Superior temporal gyrus (tissue), 1 donor: ENCODE results near the gene WDR73.
"Not testable (repeated sequence)": the region's sequence is repeated elsewhere in the genome, so short reads cannot be mapped to it uniquely, and the experiment has no call there.

Experiments used
- DNase-seq: peaks from one replicate; pipeline ENCODE4 v3.0.0-alpha.2; 2016; ENCODE audit errors: extremely low spot score

Gene WDR73

DNA sequence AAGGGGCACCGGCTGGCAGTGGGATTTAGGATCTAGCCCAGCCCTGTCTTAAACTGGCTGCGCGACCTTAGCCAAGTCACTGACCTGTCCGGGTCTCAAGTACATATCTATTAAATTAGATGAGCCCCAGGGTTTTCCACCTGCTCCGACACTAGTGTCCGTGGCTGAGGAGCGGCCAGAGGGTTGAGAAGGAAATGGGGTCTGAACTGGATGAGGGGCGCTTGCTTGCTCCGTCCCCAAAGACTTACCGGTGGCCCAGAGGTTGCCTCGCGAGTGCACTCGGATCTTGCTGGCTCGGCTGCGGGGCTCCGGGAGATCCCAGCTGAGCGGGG, 3.6 kb upstream of the WDR73 start:
- DNase-seq, result no peak

DNA sequence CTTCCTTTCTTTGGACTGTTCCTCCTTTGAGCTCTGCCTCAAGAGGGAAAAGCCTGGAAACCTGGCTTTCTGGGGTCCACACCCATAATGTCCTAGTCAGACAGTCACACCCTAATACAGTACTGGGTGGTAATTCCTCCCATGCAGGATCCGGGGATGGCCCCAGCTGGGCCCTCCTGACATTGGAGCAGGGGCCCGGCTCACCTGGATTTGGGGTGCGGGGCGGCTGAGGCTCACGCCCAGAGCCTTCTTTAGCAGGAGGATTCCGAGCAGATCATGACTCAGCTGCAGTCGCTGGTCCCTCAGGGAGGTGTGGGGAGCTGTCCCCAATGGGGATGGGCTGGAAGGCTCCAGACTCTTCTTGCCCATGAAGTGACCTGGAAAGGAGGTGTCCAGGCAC, 2.9 kb upstream of the WDR73 start:
- DNase-seq, result no peak

DNA sequence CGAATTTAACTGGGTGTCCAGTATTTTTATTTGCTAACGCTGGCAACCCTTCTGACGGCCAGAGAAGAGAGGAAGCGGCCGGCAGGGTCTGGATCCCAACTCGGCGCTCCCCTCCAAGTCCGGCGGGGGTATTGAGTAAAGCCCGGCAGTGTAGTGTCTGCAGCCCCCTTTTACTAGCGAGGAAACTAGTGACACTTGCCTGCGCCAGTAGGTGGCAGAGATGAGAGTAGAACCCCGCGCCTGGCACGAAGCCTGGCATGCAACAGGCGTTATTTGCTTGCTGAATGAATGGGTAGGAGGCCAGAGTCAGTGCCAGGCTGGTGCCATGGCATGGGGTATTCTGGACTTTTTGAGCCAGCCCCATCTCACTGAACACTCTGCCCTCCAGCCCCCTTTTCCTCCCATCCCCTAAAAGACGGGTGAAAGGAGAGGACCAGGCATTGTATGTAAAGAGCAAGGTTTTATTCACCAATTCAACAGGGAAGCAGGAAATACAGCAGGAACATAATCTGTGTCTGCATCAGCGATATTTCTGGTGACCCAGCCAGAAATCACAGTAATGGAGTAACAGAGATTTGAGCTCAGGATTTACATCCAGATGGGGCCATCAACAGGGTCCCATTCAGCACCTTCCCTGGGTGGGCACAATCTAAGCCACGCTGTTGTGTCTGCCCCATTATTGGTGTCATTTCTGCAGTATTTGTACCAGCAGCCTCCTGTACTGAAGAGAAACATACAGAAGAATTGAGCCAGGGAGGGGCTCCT, 788 bp upstream of the WDR73 start:
- peak; percentile 93 for DNase-seq

DNA sequence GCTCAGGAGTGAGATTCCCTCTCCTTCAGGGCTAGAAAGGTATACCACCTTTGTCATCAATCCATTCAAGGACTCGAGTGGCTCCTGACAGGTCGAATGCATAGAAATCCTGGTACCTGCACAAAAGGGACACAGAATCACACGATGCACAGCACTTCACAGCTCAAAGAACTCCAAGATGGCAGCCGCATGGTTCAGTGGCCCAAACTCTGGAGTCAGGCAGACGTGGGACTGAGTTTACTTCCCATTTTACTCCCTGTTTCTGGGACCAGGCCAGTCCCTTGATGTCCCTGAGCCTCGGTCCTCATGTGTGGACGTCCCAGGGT, 536 bp downstream of the WDR73 start:
- DNase-seq, result no peak

DNA sequence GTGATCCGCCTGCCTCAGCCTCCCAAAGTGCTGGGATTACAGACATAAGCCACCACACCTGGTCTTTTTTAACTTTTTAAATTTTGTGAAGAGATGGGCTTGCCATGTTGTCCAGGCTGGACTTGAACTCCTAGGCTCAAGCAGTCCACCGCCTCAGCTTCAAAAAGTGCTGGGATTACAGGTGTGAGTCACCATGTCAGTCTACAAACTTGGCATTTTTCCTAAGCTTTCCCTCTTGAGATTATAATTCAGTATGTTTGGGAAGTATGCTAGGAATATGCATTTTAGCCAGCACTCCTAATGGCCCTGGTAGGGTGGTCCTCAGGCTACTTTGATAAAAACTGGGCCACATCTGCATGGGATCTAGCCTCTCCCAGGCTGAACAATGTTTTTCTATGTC, 4.4 kb downstream of the WDR73 start:
- DNase-seq, result no peak

DNA sequence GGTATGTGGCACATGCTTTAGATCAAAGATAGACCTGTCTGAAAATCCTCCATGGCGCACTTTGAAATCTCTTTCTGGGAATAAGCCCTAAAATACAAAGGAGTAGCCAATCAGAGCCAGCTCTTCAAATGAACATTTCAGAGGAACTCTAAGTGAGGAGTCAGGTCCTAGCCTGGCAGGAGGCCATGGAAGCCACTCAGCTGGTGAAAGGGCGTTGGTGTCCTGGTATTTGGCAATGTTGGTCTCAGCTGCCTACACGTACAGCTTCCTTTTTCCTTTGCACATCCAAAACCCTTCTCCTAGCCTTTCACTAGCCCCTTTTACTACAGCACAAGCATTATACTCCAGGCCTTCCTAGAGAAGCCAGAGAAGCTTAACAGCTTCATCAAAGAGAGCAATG, 5.5 kb downstream of the WDR73 start:
- DNase-seq, result no peak

DNA sequence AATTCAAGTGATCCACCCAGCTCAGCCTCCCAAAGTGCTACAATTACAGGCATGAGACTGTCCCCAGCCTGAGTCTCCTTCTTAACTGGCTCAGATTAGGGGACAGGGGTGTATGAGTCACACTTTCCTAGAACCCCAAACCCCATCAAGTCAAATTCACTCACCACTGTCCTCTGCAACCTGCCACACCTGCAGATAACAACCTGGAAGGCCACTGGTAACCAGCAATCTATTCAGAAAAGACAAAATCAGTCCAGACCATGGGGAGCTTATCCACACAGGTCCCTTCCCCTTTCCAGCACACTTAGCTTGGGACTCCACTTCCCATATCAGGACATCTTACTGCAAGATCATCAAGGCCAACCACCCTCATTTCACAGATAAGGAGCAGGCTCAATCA, 6.4 kb downstream of the WDR73 start:
- no peak for DNase-seq

DNA sequence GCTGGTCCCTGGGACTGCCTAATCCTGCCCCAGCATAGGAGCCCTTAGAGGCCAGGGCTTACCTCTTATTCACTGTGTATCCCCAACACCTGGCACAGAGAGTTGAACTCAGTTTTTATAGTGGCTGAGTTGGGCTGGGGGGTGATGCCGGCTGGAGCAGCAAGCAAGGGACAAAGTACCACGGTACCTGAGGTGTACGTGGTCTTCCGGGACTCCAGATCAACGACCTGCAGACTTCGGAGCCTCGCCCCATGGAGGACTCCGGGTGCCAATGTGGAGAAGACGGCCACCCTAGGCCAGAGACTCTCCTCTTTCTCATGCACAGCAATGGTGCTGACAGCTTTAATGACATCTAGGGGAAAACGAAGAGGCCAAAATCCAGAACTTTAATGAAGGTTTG, 8.1 kb downstream of the WDR73 start:
- no peak for DNase-seq

DNA sequence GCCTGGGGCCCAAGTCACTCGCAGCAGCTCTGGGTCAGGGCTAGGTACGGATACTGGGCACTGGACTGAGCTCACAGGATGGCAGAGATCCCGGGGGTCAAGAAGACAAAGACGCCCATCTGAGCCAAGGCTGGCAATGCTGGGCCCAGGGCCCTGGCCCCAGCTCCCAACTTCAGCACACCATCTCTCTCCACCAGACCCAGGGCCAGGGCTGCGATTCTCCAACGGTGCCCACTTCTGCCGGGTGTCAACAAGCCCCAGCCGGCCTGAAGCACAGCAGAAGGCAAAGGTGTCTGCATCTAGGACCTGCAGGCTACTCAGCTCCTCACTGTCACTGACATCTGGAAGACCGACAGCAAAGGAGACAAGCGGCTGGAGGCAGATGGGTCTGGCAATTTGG, 8.6 kb downstream of the WDR73 start:
- DNase-seq, result no peak

DNA sequence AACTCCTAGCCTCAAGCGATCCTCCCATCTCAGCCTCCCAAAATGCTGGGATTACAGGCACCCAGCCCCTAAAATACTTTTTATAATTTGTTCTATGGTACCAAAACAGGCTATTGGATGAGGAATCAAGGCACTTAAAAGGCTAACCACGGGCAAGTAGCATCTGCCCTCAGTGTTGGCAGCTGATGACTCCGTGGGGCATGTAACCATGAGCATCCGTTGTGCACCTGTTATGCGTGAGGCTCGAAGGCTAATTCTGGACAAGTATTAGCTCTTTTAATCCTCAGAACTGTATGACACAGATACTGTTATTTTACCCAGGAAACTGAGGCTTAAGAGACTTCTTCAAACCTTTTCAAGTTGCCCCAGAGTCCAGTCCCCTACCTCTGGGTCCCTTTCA, 10.2 kb downstream of the WDR73 start:
- DNase-seq, result no peak

DNA sequence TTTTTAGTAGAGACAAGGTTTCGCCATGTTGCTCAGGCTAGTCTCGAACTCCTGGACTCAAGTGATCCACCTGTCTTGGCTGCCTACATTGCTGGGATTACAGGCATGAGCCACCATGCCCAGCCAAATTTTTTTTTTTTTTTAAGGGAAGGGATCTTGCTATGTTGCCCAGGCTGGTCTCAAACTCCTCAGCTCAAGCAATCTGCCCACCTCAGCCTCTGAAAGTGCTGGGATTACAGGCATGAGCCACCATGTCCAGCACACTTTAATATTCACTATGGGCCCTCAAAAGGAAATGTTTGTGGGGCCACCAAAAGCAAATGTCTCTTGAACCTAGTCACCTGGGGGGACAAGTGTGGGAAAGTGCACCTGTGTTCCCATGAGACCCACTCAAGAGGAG, 11.4 kb downstream of the WDR73 start:
- DNase-seq, result not testable (repeated sequence)

DNA sequence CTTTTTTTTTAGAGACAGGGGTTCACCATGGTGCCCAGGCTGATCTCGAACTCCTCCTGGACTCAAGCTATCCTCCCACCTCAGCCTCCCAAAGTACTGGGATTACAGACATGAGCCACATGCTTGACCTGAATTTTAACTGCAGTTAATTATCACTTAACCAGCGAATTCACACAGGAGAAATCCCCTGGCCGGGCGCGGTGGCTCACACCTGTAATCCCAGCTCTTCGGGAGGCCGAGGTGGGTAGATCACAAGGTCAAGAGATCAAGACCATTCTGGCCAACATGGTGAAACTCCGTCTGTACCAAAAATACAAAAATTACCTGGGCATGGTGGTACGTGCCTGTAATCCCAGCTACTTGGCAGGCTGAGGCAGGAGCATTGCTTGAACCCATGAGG, 12.2 kb downstream of the WDR73 start:
- DNase-seq, result not testable (repeated sequence)

DNA sequence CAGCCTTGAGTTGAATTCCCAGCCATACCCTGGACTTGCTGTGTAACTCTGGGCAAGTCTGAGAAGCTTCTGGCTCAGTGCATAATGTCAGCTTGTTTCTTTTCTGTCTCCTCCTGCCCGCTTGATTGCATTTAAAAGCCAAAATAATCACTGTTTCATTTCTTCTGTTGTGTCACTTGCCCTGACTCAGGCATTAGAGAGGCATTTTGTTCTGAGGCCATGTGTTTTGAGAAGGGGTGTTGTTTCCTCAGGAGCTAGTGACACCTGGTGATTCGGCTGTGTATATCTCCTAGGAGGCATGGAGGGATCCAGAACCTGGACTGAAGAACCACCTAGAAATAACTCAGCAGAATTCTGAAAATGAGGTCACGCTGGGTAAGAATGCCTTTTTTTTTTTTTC, 16.0 kb downstream of the WDR73 start:
- DNase-seq, result no peak

DNA sequence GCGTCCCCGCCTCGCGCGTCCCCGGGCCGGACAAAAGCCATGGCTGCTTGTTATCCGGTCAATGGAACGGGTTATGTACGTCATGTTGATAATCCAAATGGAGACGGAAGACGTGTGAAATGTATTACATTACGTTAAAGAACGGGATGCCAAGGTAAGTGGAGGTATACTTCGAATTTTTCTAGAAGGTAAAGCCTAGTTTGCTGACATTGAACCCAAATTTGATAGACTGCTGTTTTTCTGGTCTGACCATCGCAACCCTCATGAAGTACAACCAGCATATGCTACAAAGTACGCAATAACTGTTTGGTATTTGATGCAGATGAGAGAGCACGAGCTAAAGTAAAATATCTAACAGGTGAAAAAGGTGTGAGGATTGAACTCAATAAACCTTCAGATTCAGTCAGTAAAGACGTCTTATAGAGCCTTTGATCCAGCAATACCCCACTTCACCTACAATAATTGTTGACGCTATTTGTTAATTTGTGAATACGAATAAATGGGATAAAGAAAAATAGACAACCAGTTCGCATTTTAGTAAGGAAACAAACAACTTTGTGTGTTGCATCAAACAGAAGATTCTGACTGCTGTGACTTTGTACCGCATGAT, 19.8 kb downstream of the WDR73 start:
- no peak for DNase-seq

DNA sequence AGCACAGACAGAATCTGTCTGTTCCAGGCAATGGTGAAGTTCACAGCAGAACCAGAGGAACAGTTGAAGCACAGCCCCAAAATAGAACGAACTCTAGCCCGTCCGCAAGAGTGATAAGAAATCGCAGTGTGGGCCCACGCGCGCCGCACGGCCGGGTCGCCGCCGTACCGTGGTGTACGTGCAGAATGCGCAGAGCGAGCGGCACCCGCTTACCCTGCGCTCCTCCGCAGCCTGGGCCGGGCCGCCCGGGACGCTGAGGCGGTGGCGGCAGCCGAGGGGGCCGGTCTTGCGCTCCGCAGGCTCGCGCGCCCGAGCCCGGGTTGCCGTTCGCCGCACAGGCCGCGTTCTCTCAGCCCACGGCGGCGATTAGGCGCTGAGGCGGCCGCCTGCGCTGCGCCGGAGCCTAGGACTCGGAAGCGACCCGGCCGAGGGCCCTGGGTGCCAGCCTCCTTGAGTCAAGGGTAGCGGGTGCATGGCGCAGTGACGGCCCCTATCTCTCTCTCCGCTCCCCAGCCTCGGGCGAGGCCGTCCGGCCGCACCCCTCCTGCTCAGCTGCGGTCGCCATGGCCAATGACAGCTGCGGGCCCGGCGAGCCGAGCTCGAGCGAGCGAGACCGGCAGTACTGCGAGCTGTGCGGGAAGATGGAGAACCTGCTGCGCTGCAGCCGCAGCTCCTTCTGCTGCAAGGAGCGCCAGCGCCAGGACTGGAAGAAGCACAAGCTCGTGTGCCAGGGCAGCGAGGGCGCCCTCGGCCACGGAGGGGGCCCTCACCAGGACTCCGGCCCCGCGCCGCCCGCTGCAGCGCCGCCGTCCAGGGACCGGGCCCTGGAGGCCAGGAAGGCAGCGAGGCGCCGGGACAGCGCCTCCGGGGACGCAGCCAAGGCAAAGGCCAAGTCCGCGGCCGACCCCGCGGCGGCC, 20.5 kb downstream of the WDR73 start:
- peak; percentile 76 for DNase-seq

DNA sequence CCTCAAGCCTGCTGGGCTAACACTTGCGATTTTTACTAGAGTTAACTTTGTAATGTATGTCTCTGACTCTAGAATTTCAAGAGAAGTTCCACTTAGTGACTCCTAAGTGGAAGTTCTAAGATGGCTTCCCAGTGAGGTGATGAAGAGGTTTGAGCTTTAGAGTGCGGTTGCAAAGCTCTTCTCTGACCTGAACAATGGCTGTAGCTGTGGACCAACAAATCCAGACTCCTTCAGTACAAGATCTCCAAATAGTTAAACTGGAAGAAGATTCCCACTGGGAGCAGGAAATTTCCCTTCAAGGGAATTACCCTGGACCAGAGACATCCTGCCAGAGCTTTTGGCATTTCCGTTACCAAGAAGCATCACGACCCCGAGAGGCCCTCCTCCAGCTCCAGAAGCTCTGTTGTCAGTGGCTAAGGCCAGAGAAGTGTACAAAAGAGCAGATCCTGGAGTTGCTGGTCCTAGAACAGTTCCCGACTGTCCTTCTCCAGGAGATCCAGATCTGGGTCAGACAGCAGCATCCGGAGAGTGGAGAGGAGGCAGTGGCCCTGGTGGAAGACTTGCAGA, 22.3 kb downstream of the WDR73 start:
- DNase-seq, result no peak

DNA sequence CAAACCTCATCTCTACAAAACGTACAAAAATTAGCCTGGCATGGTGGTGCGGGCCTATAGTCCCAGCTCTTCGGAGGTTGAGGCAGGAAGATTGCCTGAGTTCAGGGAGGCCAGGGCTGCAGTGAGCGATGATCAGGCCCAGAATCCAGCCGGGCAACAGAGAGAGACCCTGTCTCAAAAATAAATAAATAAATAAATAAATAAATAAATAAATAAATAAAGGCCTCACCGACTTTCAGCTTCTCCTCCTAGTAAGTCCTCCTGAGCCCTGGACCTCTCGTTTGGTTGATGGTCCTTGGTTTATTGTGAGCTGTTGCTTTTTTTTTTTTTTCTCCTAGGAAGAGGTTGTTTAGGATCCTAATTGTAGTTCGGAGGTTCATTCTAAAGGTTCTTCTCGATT, 25.1 kb downstream of the WDR73 start:
- DNase-seq, result no peak

DNA sequence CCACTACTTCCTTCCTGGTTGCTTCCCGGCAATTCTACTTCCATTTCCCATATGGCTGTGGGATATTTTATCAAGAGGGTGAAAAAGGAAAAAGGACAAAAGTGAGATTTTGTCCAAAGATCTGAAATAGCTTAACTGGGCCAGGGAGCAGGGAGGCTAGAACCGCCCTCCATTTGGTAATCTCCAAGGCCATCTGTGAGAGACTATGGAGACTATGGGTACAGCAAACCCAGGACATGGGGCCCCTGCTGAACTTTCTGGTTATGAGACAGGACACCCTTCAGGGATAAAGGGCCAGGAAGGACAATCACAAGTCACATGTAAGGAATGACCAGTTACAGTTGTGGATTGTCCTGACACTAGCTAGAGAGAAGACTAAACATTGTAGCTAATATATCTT, 29.0 kb downstream of the WDR73 start:
- DNase-seq, result no peak

DNA sequence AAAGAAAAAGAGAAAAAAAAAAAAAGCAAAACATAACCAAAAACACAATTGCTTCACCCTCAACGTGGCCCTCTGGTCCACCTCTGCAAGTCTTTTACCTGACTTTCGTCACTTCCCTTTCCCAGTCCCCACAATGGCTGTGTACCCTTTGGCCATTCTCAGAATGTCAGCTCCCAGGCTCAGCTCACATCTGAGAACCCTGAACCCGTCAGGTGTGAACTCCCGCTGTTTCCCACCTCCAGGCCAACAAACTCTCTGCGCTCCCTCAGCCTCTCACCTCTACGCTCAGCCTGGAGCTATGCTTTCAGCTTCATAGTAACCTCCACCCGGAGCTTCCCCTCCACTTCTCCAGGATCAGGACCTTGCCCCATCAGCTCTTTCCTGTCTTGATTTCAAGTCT, 29.7 kb downstream of the WDR73 start:
- no peak for DNase-seq

DNA sequence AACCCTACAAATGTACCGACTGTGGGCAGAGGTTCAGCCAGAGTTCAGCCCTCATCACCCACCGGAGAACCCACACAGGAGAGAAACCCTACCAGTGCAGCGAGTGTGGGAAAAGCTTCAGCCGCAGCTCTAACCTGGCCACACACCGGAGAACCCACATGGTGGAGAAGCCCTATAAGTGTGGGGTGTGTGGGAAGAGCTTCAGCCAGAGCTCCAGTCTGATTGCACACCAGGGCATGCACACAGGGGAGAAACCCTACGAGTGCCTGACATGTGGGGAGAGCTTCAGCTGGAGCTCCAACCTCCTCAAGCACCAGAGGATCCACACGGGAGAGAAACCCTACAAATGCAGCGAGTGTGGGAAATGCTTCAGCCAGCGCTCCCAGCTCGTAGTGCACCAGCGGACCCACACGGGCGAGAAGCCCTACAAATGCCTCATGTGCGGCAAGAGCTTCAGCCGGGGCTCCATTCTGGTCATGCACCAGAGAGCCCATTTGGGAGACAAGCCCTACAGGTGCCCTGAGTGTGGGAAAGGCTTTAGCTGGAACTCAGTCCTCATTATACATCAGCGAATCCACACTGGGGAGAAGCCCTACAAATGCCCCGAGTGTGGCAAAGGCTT, 32.6 kb downstream of the WDR73 start:
- no peak for DNase-seq

DNA sequence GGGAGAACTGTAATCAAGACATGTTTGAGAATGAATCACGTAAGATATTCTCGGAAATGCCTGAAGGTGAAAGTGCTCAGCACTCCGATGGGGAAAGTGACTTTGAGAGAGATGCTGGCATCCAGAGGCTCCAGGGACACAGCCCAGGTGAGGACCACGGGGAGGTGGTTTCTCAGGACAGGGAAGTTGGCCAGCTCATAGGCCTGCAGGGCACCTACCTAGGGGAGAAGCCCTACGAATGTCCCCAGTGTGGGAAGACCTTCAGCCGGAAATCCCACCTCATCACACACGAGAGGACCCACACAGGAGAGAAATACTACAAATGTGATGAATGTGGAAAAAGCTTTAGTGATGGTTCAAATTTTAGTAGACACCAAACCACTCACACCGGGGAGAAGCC, 33.5 kb downstream of the WDR73 start:
- no peak for DNase-seq

DNA sequence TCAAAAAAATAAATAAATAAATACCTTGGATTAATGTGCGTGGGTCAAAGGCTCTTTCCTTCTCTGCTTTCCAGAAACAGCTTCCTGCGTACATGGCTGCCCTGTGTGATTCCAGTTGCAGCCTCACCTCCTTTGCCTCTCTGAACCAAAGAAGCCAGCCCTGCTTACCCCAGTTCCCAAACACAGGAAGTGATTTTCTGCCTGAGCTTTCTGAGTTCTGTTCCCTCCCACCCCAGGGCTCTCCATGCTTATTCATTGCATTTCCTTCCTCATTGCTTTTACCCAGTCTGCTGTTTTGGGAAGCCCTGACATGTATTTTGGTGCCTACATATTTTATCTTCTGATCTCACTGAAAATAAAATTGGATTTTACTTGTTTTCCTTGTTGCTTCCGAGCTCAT, 37.8 kb downstream of the WDR73 start:
- no peak for DNase-seq
